Mesenchymal stem cell (in vitro differentiated cells and primary cell): ENCODE results near the gene ATG2B.
A peak's percentile ranks its signal among the peaks of the same experiment; 100 is the strongest.

Experiments
- DNase-seq: peaks from one replicate; pipeline ENCODE4 v3.0.0-alpha.2; 2013
- H2AFZ ChIP-seq: one replicate; pipeline ENCODE4 v1.6.1; 2013; ENCODE audit warnings: low read depth, mild to moderate bottlenecking, control low read depth, inconsistent platforms, low read length, moderate library complexity
- H2AK5ac ChIP-seq: 2 replicates; pipeline ENCODE4 v1.6.1; 2013; ENCODE audit warnings: low read length, moderate library complexity, mild to moderate bottlenecking, inconsistent platforms; ENCODE audit not compliant: severe bottlenecking
- H2BK120ac ChIP-seq: one replicate; pipeline ENCODE4 v1.6.1; 2013; ENCODE audit warnings: low read depth, mild to moderate bottlenecking, inconsistent platforms, low read length, moderate library complexity
- H2BK12ac ChIP-seq, 2 experiments: one replicate each; pipeline ENCODE4 v1.6.1; 2013; ENCODE audit warnings: inconsistent platforms in 2 of 2, low read length in 2 of 2, mild to moderate bottlenecking in 2 of 2, moderate library complexity in 2 of 2, control low read depth in 1 of 2
- H2BK15ac ChIP-seq: one replicate; pipeline ENCODE4 v1.6.1; 2013; ENCODE audit warnings: mild to moderate bottlenecking, low read depth, inconsistent platforms; ENCODE audit not compliant: poor library complexity, severe bottlenecking
- H2BK5ac ChIP-seq: 2 replicates; pipeline ENCODE4 v1.6.1; 2013; ENCODE audit warnings: low read depth, mild to moderate bottlenecking, low read length, control low read depth, inconsistent platforms; ENCODE audit not compliant: poor library complexity, severe bottlenecking
- H3K14ac ChIP-seq, 2 experiments: one replicate each; pipeline ENCODE4 v1.6.1; 2013; ENCODE audit warnings: inconsistent platforms in 2 of 2, low read length in 2 of 2, control low read depth in 1 of 2, mild to moderate bottlenecking in 1 of 2, moderate library complexity in 1 of 2
- H3K18ac ChIP-seq, 2 experiments: one replicate each; pipeline ENCODE4 v1.6.1; 2013; ENCODE audit warnings: inconsistent platforms in 2 of 2, low read length in 2 of 2, control low read depth in 1 of 2, low read depth in 1 of 2, mild to moderate bottlenecking in 1 of 2
- H3K23ac ChIP-seq, 2 experiments: one replicate each; pipeline ENCODE4 v1.6.1; 2013; ENCODE audit warnings: inconsistent platforms in 2 of 2, low read length in 2 of 2, mild to moderate bottlenecking in 2 of 2, moderate library complexity in 2 of 2, control low read depth in 1 of 2
- H3K27ac ChIP-seq: 2 replicates; pipeline ENCODE4 v1.5.1; 2013; ENCODE audit warnings: mild to moderate bottlenecking, moderate library complexity, low read length, control low read depth, inconsistent platforms; ENCODE audit not compliant: poor library complexity, severe bottlenecking
- H3K27me3 ChIP-seq, 2 experiments: 2 replicates each; pipeline versions ENCODE4 v1.6.1 to v1.7.0; 2013; ENCODE audit warnings: low read length in 2 of 2, mild to moderate bottlenecking in 2 of 2, moderate library complexity in 2 of 2, control low read depth in 1 of 2, inconsistent platforms in 1 of 2; ENCODE audit not compliant: control insufficient read depth in 1 of 2, insufficient read depth in 1 of 2
- H3K36me3 ChIP-seq, 2 experiments: 2 replicates each; pipeline versions ENCODE4 v1.6.1 to v1.7.0; 2013; ENCODE audit warnings: low read length in 2 of 2, control low read depth in 1 of 2, inconsistent platforms in 1 of 2, low read depth in 1 of 2, mild to moderate bottlenecking in 1 of 2; ENCODE audit not compliant: insufficient read depth in 2 of 2, control insufficient read depth in 1 of 2
- H3K4ac ChIP-seq, 2 experiments: one replicate each; pipeline ENCODE4 v1.6.1; 2013; ENCODE audit warnings: inconsistent platforms in 2 of 2, low read length in 2 of 2, mild to moderate bottlenecking in 2 of 2, moderate library complexity in 2 of 2, control low read depth in 1 of 2, low read depth in 1 of 2
- H3K4me1 ChIP-seq: 2 replicates; pipeline ENCODE4 v1.6.1; 2013; ENCODE audit warnings: low read depth, low read length, control low read depth; ENCODE audit not compliant: control insufficient read depth, insufficient read depth
- H3K4me2 ChIP-seq: 2 replicates; pipeline ENCODE4 v1.6.1; 2013; ENCODE audit warnings: low read length, mild to moderate bottlenecking, inconsistent platforms; ENCODE audit not compliant: poor library complexity, severe bottlenecking
- H3K4me3 ChIP-seq, 2 experiments: 2 replicates each; pipeline versions ENCODE4 v1.5.1 to v1.7.0; 2013; ENCODE audit warnings: low read length in 2 of 2, mild to moderate bottlenecking in 2 of 2, control low read depth in 1 of 2, low read depth in 1 of 2; ENCODE audit not compliant: insufficient read depth in 1 of 2
- H3K79me1 ChIP-seq: replicated peaks from 2 replicates; pipeline ENCODE4 v1.6.1; 2013; ENCODE audit warnings: mild to moderate bottlenecking, control low read depth, low read length, inconsistent platforms; ENCODE audit not compliant: poor library complexity, severe bottlenecking
- H3K9ac ChIP-seq: 2 replicates; pipeline ENCODE4 v1.7.0; 2013; ENCODE audit warnings: mild to moderate bottlenecking, low read length, moderate library complexity
- H3K9me3 ChIP-seq: 2 replicates; pipeline ENCODE4 v1.7.0; 2013; ENCODE audit warnings: mild to moderate bottlenecking, low read length; ENCODE audit not compliant: control insufficient read depth
- H4K8ac ChIP-seq: one replicate; pipeline ENCODE4 v1.6.1; 2013; ENCODE audit warnings: inconsistent platforms, mild to moderate bottlenecking, low read length, moderate library complexity
- H4K91ac ChIP-seq: one replicate; pipeline ENCODE4 v1.6.1; 2013; ENCODE audit warnings: mild to moderate bottlenecking, low read length, inconsistent platforms
- WGBS: methylation state at CpG from one replicate; pipeline ENCODE4 v1.1.7; 2013; ENCODE audit warnings: mixed read lengths; 5-methylcytosine and 5-hydroxymethylcytosine counted together

ATG2B gene

GRCh38 chr14:96299441-96299840 lies 63.7 kb downstream of the ATG2B start:
- H2AK5ac ChIP-seq, result no peak overlapping the region
- H3K14ac ChIP-seq, result no peak overlapping the region
- H2BK120ac ChIP-seq, result no peak overlapping the region
- H3K4me1 ChIP-seq, result peaks cover 2% of the 10 kb centered on the region
- H3K18ac ChIP-seq, result no peak overlapping the region
- H4K8ac ChIP-seq, result no peak overlapping the region
- H3K79me1 ChIP-seq, result peaks cover 3% of the 10 kb centered on the region
- no peaks in the 10 kb centered on the region for H3K27me3 ChIP-seq
- H3K4me2 ChIP-seq, result no peak overlapping the region
- H3K4me3 ChIP-seq, result no peak overlapping the region
- H3K27ac ChIP-seq, result no peak overlapping the region
- no peak overlapping the region for H2BK15ac ChIP-seq
- no peak overlapping the region for H3K9ac ChIP-seq
- WGBS, result 95% methylated on average over 3 of the region's 3 CpGs
- no peak overlapping the region for H3K23ac ChIP-seq
- no peak for DNase-seq
- peaks cover 3 to 65% of the 10 kb centered on the region in 2 experiments for H3K36me3 ChIP-seq
- no peak overlapping the region for H2BK12ac ChIP-seq
- H3K4ac ChIP-seq, result no peak overlapping the region
- no peak overlapping the region for H2AFZ ChIP-seq
- no peak overlapping the region for H4K91ac ChIP-seq
- no peak overlapping the region for H2BK5ac ChIP-seq
- H3K9me3 ChIP-seq, result no peaks in the 10 kb centered on the region

DNA sequence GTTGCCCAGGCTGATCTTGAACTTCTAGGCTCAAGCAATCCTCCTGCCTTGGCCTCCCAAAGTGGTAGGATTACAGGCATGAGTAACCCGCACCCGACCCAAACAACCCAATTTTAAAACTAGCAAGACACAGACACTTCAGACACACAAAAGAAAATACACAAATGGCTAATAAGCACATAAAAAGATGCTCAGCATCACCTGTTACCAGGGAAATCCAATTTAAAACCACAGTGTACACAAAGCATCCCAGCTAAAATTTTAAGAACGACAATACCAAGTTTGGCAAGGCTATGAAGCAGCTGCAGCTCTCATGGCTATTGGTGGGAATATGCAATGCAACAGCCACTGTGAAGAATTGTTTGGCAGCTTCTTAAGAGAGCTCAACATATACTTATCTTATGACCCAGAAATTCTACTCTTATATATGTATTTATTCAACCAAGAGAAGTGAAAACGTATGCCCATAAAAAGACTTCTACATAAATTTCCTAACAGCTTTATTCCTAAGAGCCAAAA lies 65.1 kb downstream of the ATG2B start:
- Histone ChIP-seq H2AFZ (no peak overlapping the region), H3K4me2 (no peak overlapping the region), H3K36me3 (peaks cover 4 to 64% of the 10 kb centered on the region in 2 experiments), H3K4me1 (no peaks in the 10 kb centered on the region), H2BK5ac (no peak overlapping the region), H4K91ac (no peak overlapping the region), H2AK5ac (no peak overlapping the region), H3K27me3 (no peaks in the 10 kb centered on the region), H3K27ac (no peak overlapping the region), H3K9ac (no peak overlapping the region), H3K23ac (no peak overlapping the region), H2BK120ac (no peak overlapping the region), H4K8ac (no peak overlapping the region), H3K79me1 (peaks cover 3% of the 10 kb centered on the region), H3K18ac (no peak overlapping the region), H3K14ac (no peak overlapping the region), H2BK12ac (no peak overlapping the region), H3K9me3 (no peaks in the 10 kb centered on the region), H3K4ac (no peak overlapping the region), H2BK15ac (no peak overlapping the region), H3K4me3 (no peak overlapping the region)
- 99% methylated on average over 4 of the region's 4 CpGs for WGBS
- no peak for DNase-seq

GRCh38 chr14:96297000-96297399 lies 66.1 kb downstream of the ATG2B start:
- Histone ChIP-seq H4K8ac (no peak overlapping the region), H3K23ac (no peak overlapping the region), H2BK15ac (no peak overlapping the region), H4K91ac (no peak overlapping the region), H3K4me2 (no peak overlapping the region), H2AFZ (no peak overlapping the region), H3K9ac (no peak overlapping the region), H2AK5ac (no peak overlapping the region), H3K4me3 (no peak overlapping the region), H3K27ac (no peak overlapping the region), H3K4me1 (no peaks in the 10 kb centered on the region), H3K36me3 (peaks cover 3 to 62% of the 10 kb centered on the region in 2 experiments), H3K79me1 (peaks cover 4% of the 10 kb centered on the region), H3K27me3 (no peaks in the 10 kb centered on the region), H3K14ac (no peak overlapping the region), H3K9me3 (no peaks in the 10 kb centered on the region), H3K4ac (no peak overlapping the region), H2BK12ac (no peak overlapping the region), H2BK5ac (no peak overlapping the region), H2BK120ac (no peak overlapping the region), H3K18ac (no peak overlapping the region)
- DNase-seq, result no peak
- no CpG with 5 or more reads among the region's 2 CpGs for WGBS

DNA sequence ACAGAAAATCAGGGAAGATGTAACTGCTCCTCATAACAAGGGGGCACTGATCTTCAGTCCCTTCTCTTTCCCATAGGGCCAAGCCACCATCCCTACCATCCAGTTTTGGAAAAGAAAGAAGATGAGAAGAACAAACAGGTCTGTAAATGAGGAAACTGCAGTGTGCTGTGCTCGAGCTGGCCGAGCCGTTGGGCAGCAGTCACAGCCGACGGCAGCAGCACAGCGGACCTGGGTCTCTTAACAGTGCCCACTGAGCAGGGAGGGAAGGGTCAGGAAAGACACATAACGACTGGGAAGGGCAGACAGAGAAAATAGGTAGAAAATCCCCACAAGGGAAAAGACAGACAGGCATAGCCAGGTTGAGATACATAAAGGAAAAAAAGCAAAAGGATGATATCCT lies 68.9 kb downstream of the ATG2B start:
- Histone ChIP-seq H2BK12ac (peak overlapping the region in 1 of 2 experiments; percentile 10), H3K36me3 (peaks cover 10 to 64% of the 10 kb centered on the region in 2 experiments), H4K8ac (no peak overlapping the region), H3K14ac (peak overlapping the region in 1 of 2 experiments; percentile 51), H3K79me1 (peaks cover 4% of the 10 kb centered on the region), H2AK5ac (peak overlapping the region; percentile 56), H2AFZ (no peak overlapping the region), H2BK120ac (no peak overlapping the region), H3K4me1 (no peaks in the 10 kb centered on the region), H3K9me3 (no peaks in the 10 kb centered on the region), H2BK15ac (no peak overlapping the region), H3K27me3 (no peaks in the 10 kb centered on the region), H2BK5ac (no peak overlapping the region), H3K9ac (peak overlapping the region; percentile 14), H4K91ac (no peak overlapping the region), H3K27ac (no peak overlapping the region), H3K23ac (no peak overlapping the region), H3K4ac (no peak overlapping the region), H3K4me2 (no peak overlapping the region), H3K18ac (no peak overlapping the region), H3K4me3 (no peak overlapping the region)
- WGBS, result 89% methylated on average over 7 of the region's 7 CpGs
- no peak for DNase-seq
